ENCODE results near the gene AARS2.

- TF ChIP-seq CTCF (IDR thresholded peaks at IDR 0.05; ENCODE audit: poor library complexity) (no peak), EZH2 (IDR thresholded peaks at IDR 0.05; ENCODE audit: borderline replicate concordance) (no peak)
Measured at GRCh38 chr6:44263354-44264100, 49.6 kb downstream of the AARS2 start.

Data from hepatocyte (in vitro differentiated cells).